CD14-positive monocyte (primary cell): ENCODE measurements around the gene CAMK1D. TPM values are rescaled to one million over a fixed set of nuclear protein-coding genes. Genes with fewer than 3 reads are reported as not detected.

ENCODE experiments used
- DNase-seq, 3 donors: peaks; one replicate each; pipeline ENCODE4 v3.0.0-alpha.2; 2011 to 2022
- H2AFZ ChIP-seq: 2 replicates; pipeline ENCODE4 v1.6.0; 2012; ENCODE audit warnings: mild to moderate bottlenecking, low read depth, low read length, inconsistent platforms; ENCODE audit not compliant: insufficient read depth, poor library complexity, severe bottlenecking
- H3K27ac ChIP-seq, 2 donors: 1 replicate in 1 of 2; 2 replicates in 1 of 2; pipeline ENCODE4 v1.5.1; 2012 to 2013; ENCODE audit warnings: low read length in 2 of 2, control low read depth in 1 of 2, inconsistent platforms in 1 of 2, low read depth in 1 of 2, mild to moderate bottlenecking in 1 of 2
- H3K27me3 ChIP-seq, 2 donors: one replicate each; pipeline versions ENCODE4 v1.6.0 to v1.6.1; 2011 to 2013; ENCODE audit warnings: low read length in 2 of 2; ENCODE audit not compliant: control insufficient read depth in 2 of 2, insufficient read depth in 2 of 2
- H3K36me3 ChIP-seq, 2 donors: replicated peaks in 1 of 2; 1 replicate in 1 of 2; 2 replicates in 1 of 2; pipeline versions ENCODE4 v1.5.1 to v1.6.1; 2012 to 2013; ENCODE audit warnings: low read length in 2 of 2, control low read depth in 1 of 2, inconsistent platforms in 1 of 2, mild to moderate bottlenecking in 1 of 2; ENCODE audit not compliant: insufficient read depth in 2 of 2, control insufficient read depth in 1 of 2
- H3K4me1 ChIP-seq, 2 donors: 1 replicate in 1 of 2; 2 replicates in 1 of 2; pipeline versions ENCODE4 v1.5.1 to v1.6.1; 2012 to 2013; ENCODE audit warnings: low read length in 2 of 2, control low read depth in 1 of 2, inconsistent platforms in 1 of 2, mild to moderate bottlenecking in 1 of 2, moderate library complexity in 1 of 2; ENCODE audit not compliant: insufficient read depth in 2 of 2, control insufficient read depth in 1 of 2
- H3K4me2 ChIP-seq: replicated peaks from 2 replicates; pipeline ENCODE3; 2012; ENCODE audit warnings: low read length, moderate library complexity, mild to moderate bottlenecking; ENCODE audit not compliant: poor library complexity, severe bottlenecking; ENCODE audit errors: extremely low read depth
- H3K4me3 ChIP-seq, 3 experiments: fragments of 200-600 bp in 1 of 3; sonication (generic) in 1 of 3; replicated peaks in 1 of 3; 1 replicate in 2 of 3; 2 replicates in 1 of 3; pipeline ENCODE4 v1.5.1; 2011 to 2013; ENCODE audit warnings: low read length in 3 of 3, mild to moderate bottlenecking in 3 of 3, control low read depth in 2 of 3, low read depth in 2 of 3, inconsistent platforms in 1 of 3, moderate library complexity in 1 of 3
- H3K79me2 ChIP-seq: 2 replicates; pipeline ENCODE4 v1.6.0; 2012; ENCODE audit warnings: mild to moderate bottlenecking, control low read depth, inconsistent platforms, low read length, moderate library complexity; ENCODE audit not compliant: insufficient read depth
- H3K9ac ChIP-seq: 2 replicates; pipeline ENCODE4 v1.6.0; 2017; ENCODE audit warnings: low read length, mild to moderate bottlenecking; ENCODE audit not compliant: insufficient read depth, poor library complexity, severe bottlenecking
- H3K9me3 ChIP-seq, 2 donors: replicated peaks in 1 of 2; 1 replicate in 1 of 2; 2 replicates in 1 of 2; pipeline versions ENCODE4 v1.5.1 to v1.6.1; 2012 to 2013; ENCODE audit warnings: low read length in 2 of 2, control low read depth in 1 of 2; ENCODE audit not compliant: control insufficient read depth in 1 of 2, insufficient read depth in 1 of 2
- H4K20me1 ChIP-seq: 2 replicates; pipeline ENCODE4 v1.6.0; 2012; ENCODE audit warnings: mild to moderate bottlenecking, low read length, control low read depth, moderate library complexity; ENCODE audit not compliant: insufficient read depth
- H3K27ac Mint-ChIP-seq, 7 donors: one replicate each; pipeline ENCODE4 v1.8.0; 2020; ENCODE audit warnings: mild to moderate bottlenecking in 7 of 7, mixed read lengths in 7 of 7, moderate library complexity in 6 of 7, inconsistent platforms in 2 of 7
- H3K27me3 Mint-ChIP-seq, 3 donors: one replicate each; pipeline ENCODE4 v1.8.0; 2021 to 2022; ENCODE audit warnings: low read depth in 3 of 3, mild to moderate bottlenecking in 3 of 3, mixed read lengths in 3 of 3, moderate library complexity in 3 of 3, inconsistent platforms in 1 of 3
- H3K36me3 Mint-ChIP-seq, 2 donors: one replicate each; pipeline ENCODE4 v1.8.0; 2020; ENCODE audit warnings: mixed read lengths in 2 of 2, inconsistent platforms in 1 of 2, mild to moderate bottlenecking in 1 of 2
- H3K4me1 Mint-ChIP-seq: one replicate; pipeline ENCODE4 v1.8.0; 2020; ENCODE audit warnings: mild to moderate bottlenecking, mixed read lengths
- H3K4me3 Mint-ChIP-seq, 2 donors: one replicate each; pipeline ENCODE4 v1.8.0; 2020; ENCODE audit warnings: mild to moderate bottlenecking in 2 of 2, mixed read lengths in 2 of 2, moderate library complexity in 1 of 2
- H3K9me3 Mint-ChIP-seq, 7 donors: one replicate each; pipeline ENCODE4 v1.8.0; 2020 to 2022; ENCODE audit warnings: mixed read lengths in 7 of 7, mild to moderate bottlenecking in 6 of 7, moderate library complexity in 6 of 7, inconsistent platforms in 2 of 7
- WGBS: methylation state at CpG from one replicate; pipeline ENCODE4 v1.1.5; 2013; ENCODE audit warnings: missing lambda C conversion rate; ENCODE audit not compliant: insufficient coverage; 5-methylcytosine and 5-hydroxymethylcytosine counted together
- intact Hi-C, 2 donors: fragments of 100-400 bp; cut with micrococcal nuclease; formaldehyde crosslinking; loops; one replicate each; pipeline versions ENCODE4 v1.15.0 to v1.15.1; 2023
- polyA plus RNA-seq, 3 donors: library from polyadenylated mRNA; depleted of rRNA in 1 of 3; unstranded in 2 of 3; stranded (reverse) in 1 of 3; fragments of 300-500 nt in 2 of 3; fragments of >200 nt in 1 of 3; fragmentation: Illumina TruSeq in 2 of 3; gene quantifications; 1 replicate in 2 of 3; 2 replicates in 1 of 3; pipeline ENCODE4 v1.2.3, GENCODE V29; 2012 to 2021
- TF ChIP-seq, protein P1 (sequence below): fragments of 200-600 bp; IDR thresholded peaks from one replicate; pipeline ENCODE4 v1.8.0; 2022; ENCODE audit warnings: antibody characterized with exemption, mild to moderate bottlenecking

CAMK1D gene
- polyA plus RNA-seq, 3 donors: 6.7 to 11.8 (median 7.1) TPM

DNA sequence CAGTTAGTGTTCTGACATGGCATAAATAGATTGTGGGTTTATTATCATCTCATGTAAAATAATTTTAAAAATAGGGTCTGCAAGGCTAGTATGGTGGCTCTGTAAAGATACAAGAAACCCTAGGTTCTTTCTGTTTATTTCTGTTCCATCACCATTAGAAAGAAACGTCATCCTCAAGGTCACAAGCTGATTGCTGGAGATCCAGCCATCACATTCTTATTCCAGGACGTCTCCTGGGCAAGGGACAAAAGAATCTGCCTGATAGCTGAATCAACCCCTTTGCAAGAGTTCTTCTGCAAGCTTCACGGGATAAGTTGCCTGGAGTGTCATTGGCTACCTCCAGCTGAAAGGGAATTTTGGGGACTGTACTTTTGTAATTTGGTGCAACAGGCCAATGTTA lies 184.4 kb downstream of the CAMK1D start:
- Mint-ChIP-seq H3K4me3 (no peak overlapping the region), H3K9me3 (peaks cover 0 to 3% (median 0%) of the 10 kb centered on the region in 7 donors), H3K27me3 (peaks cover 0 to 2% (median 1%) of the 10 kb centered on the region in 3 donors), H3K27ac (no peak overlapping the region), H3K4me1 (no peaks in the 10 kb centered on the region), H3K36me3 (no peaks in the 10 kb centered on the region)
- Histone ChIP-seq H3K27me3 (no peaks in the 10 kb centered on the region), H3K9ac (no peak overlapping the region), H3K4me2 (no peak overlapping the region), H4K20me1 (peaks cover 59% of the 10 kb centered on the region), H3K4me1 (no peaks in the 10 kb centered on the region), H3K79me2 (no peaks in the 10 kb centered on the region), H3K36me3 (no peaks in the 10 kb centered on the region), H3K4me3 (no peak overlapping the region), H3K27ac (no peak overlapping the region), H3K9me3 (no peaks in the 10 kb centered on the region), H2AFZ (no peak overlapping the region)
- intact Hi-C loops: no loop called here
- WGBS: 95% methylated on average over 3 of the region's 3 CpGs
- no peak for DNase-seq
- TF ChIP-seq, protein P1, sequence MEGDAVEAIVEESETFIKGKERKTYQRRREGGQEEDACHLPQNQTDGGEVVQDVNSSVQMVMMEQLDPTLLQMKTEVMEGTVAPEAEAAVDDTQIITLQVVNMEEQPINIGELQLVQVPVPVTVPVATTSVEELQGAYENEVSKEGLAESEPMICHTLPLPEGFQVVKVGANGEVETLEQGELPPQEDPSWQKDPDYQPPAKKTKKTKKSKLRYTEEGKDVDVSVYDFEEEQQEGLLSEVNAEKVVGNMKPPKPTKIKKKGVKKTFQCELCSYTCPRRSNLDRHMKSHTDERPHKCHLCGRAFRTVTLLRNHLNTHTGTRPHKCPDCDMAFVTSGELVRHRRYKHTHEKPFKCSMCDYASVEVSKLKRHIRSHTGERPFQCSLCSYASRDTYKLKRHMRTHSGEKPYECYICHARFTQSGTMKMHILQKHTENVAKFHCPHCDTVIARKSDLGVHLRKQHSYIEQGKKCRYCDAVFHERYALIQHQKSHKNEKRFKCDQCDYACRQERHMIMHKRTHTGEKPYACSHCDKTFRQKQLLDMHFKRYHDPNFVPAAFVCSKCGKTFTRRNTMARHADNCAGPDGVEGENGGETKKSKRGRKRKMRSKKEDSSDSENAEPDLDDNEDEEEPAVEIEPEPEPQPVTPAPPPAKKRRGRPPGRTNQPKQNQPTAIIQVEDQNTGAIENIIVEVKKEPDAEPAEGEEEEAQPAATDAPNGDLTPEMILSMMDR: no peak

DNA sequence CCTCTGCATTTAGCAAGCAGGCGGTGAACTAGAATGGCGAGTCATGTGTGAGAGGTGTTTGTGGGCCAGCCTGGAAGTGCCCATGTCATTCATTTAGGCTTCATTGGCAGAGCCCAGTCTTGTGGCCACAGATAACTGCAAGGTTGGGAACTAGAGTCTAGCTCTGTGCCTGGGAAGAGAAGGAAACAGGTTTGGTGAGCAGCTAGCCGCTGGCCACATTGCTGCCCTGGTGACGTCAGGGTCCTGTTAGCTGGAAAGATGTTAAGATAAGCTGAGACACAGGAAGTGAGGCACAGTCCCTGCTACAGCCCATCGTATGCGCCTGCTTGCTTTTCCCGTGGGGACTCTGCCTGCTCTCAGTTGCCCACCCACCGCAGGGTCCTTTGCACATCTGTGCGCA lies 185.5 kb downstream of the CAMK1D start:
- intact Hi-C loops: no loop called here
- H3K36me3 ChIP-seq: no peaks in the 10 kb centered on the region
- no peak overlapping the region for H3K4me3 Mint-ChIP-seq
- DNase-seq: no peak
- no peaks in the 10 kb centered on the region for H3K79me2 ChIP-seq
- H3K9ac ChIP-seq: no peak overlapping the region
- no peaks in the 10 kb centered on the region for H3K36me3 Mint-ChIP-seq
- H3K27me3 ChIP-seq: no peaks in the 10 kb centered on the region
- H3K4me2 ChIP-seq: no peak overlapping the region
- H3K27ac Mint-ChIP-seq: no peak overlapping the region
- peaks cover 59% of the 10 kb centered on the region for H4K20me1 ChIP-seq
- H3K4me3 ChIP-seq: no peak overlapping the region
- TF ChIP-seq, protein P1: no peak
- 81% methylated on average over 6 of the region's 9 CpGs for WGBS
- no peaks in the 10 kb centered on the region for H3K4me1 Mint-ChIP-seq
- no peaks in the 10 kb centered on the region for H3K9me3 ChIP-seq
- no peak overlapping the region for H3K27ac ChIP-seq
- no peaks in the 10 kb centered on the region for H3K9me3 Mint-ChIP-seq
- H3K4me1 ChIP-seq: no peaks in the 10 kb centered on the region
- peaks cover 0 to 2% (median 1%) of the 10 kb centered on the region in 3 donors for H3K27me3 Mint-ChIP-seq
- no peak overlapping the region for H2AFZ ChIP-seq
